ENCODE measurements around the gene GAST. TPM values are rescaled to one million over a fixed set of nuclear protein-coding genes. Genes with fewer than 3 reads are reported as not detected.
A peak's percentile ranks its signal among the peaks of the same experiment; 100 is the strongest.

The GAST gene
- total RNA-seq, 1 donor from 2014 or later = not detected

DNA sequence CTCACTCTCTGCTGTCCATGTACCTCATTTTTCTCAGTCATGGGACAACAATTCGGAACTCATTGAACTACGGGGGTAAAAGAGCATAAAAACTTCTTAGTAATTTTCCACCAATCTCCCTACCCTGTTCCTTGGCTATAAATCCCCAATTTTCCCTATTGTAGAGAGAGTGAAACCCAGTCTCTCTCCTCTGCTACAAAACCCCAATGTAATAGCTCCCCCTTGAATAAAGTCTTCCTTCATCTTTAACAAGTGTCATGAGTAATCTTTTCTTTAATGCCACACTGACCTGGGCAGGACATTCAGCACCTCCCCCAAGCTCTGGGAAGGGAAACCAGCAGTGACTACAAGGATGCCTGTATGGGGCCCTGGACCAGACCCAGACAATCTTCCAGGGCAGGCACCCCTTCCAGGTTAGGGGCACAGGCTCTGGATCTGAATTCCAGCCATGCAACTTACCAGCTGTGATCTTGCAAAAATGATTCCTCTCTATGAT is 33.7 kb upstream of the GAST start:
- Histone ChIP-seq H3K9me3 (ENCODE audit: low read depth) (no peaks in the 10 kb centered on the region), H4K20me1 (ENCODE audit: low read depth) (no peaks in the 10 kb centered on the region), H3K4me3 (no peak overlapping the region), H3K27ac (no peak overlapping the region), H3F3A (ENCODE audit: low read depth) (peaks cover 8% of the 10 kb centered on the region), H3K4me2 (no peak overlapping the region), H3K79me2 (ENCODE audit: low read depth) (no peaks in the 10 kb centered on the region), H3K9ac (no peak overlapping the region), H2AFZ (replicated peaks) (no peak overlapping the region), H3K36me3 (no peaks in the 10 kb centered on the region), H3K27me3 (no peaks in the 10 kb centered on the region), H3K4me1 (peaks cover 18% of the 10 kb centered on the region)
- H3K27me3 Mint-ChIP-seq (ENCODE audit: insufficient read depth, low read depth) = peaks cover 5% of the 10 kb centered on the region
- peaks cover 30% of the 10 kb centered on the region for H3K4me1 Mint-ChIP-seq
- no peak overlapping the region for H3K4me3 Mint-ChIP-seq
- no peak overlapping the region for H3K27ac Mint-ChIP-seq
- peaks cover 2% of the 10 kb centered on the region for H3K9me3 Mint-ChIP-seq
- H3K36me3 Mint-ChIP-seq = no peaks in the 10 kb centered on the region
- DNase-seq (ENCODE audit: low spot score) = no peak
- TF ChIP-seq EZH2phosphoT487 (IDR thresholded peaks at IDR 0.05) = no peak

DNA sequence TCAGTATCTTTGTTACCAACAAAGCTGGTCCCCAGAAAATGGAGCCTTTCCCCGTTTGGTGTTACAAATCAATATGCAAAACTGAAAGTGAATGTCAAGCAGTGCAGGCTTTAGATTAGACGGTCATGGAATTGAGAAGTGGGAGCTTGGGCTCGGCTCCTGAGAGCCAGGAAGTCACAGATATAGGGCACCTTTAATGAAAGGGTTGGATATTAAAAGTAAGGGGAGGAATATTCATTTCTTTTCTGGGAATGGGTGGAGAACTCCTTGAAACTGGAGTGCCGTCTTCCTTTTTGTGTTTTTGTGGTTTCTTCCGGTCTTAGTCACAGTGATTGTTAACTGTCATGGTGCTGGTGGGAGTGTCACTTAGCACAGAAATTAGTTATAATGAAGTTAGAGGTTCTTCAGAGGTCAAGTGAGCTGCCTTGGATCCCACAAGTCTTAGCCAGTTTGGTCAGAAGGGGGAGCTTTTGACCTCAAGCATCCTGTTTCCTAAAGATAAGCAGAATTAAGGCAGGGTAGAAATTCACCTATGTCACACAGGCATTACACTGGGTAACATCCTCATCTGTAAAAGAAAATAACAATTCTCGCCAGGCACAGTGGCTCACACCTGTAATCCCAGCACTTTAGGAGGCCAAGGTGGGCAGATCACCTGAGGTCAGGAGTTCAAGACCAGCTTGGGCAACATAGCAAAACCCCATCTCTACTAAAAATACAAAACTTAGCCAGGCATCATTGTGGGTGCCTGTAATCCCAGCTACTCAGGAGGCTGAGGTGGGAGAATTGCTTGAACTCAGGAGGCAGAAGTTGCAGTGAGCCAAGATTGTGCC is 33.0 kb upstream of the GAST start:
- H3K4me3 ChIP-seq = no peak overlapping the region
- no peak overlapping the region for H3K9ac ChIP-seq
- H3K4me2 ChIP-seq = no peak overlapping the region
- no peaks in the 10 kb centered on the region for H3K36me3 ChIP-seq
- H3K4me1 Mint-ChIP-seq = peaks cover 36% of the 10 kb centered on the region
- DNase-seq (ENCODE audit: low spot score) = no peak
- H3K36me3 Mint-ChIP-seq = no peaks in the 10 kb centered on the region
- H3K27ac ChIP-seq = no peak overlapping the region
- H3K9me3 ChIP-seq (ENCODE audit: low read depth) = no peaks in the 10 kb centered on the region
- peaks cover 8% of the 10 kb centered on the region for H3F3A ChIP-seq (ENCODE audit: low read depth)
- H3K27ac Mint-ChIP-seq = no peak overlapping the region
- H3K27me3 Mint-ChIP-seq (ENCODE audit: insufficient read depth, low read depth) = peaks cover 10% of the 10 kb centered on the region
- peaks cover 20% of the 10 kb centered on the region for H3K4me1 ChIP-seq
- no peak for TF ChIP-seq EZH2 (IDR thresholded peaks at IDR 0.05)
- TF ChIP-seq EZH2phosphoT487 (IDR thresholded peaks at IDR 0.05) = no peak
- TF ChIP-seq, protein P1, sequence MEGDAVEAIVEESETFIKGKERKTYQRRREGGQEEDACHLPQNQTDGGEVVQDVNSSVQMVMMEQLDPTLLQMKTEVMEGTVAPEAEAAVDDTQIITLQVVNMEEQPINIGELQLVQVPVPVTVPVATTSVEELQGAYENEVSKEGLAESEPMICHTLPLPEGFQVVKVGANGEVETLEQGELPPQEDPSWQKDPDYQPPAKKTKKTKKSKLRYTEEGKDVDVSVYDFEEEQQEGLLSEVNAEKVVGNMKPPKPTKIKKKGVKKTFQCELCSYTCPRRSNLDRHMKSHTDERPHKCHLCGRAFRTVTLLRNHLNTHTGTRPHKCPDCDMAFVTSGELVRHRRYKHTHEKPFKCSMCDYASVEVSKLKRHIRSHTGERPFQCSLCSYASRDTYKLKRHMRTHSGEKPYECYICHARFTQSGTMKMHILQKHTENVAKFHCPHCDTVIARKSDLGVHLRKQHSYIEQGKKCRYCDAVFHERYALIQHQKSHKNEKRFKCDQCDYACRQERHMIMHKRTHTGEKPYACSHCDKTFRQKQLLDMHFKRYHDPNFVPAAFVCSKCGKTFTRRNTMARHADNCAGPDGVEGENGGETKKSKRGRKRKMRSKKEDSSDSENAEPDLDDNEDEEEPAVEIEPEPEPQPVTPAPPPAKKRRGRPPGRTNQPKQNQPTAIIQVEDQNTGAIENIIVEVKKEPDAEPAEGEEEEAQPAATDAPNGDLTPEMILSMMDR (IDR thresholded peaks at IDR 0.05) = peak; percentile 12
- no peaks in the 10 kb centered on the region for H3K27me3 ChIP-seq
- no peak overlapping the region for H2AFZ ChIP-seq (replicated peaks)
- H3K79me2 ChIP-seq (ENCODE audit: low read depth) = no peaks in the 10 kb centered on the region
- no peaks in the 10 kb centered on the region for H4K20me1 ChIP-seq (ENCODE audit: low read depth)
- H3K4me3 Mint-ChIP-seq = no peak overlapping the region
- H3K9me3 Mint-ChIP-seq = peaks cover 2% of the 10 kb centered on the region

DNA sequence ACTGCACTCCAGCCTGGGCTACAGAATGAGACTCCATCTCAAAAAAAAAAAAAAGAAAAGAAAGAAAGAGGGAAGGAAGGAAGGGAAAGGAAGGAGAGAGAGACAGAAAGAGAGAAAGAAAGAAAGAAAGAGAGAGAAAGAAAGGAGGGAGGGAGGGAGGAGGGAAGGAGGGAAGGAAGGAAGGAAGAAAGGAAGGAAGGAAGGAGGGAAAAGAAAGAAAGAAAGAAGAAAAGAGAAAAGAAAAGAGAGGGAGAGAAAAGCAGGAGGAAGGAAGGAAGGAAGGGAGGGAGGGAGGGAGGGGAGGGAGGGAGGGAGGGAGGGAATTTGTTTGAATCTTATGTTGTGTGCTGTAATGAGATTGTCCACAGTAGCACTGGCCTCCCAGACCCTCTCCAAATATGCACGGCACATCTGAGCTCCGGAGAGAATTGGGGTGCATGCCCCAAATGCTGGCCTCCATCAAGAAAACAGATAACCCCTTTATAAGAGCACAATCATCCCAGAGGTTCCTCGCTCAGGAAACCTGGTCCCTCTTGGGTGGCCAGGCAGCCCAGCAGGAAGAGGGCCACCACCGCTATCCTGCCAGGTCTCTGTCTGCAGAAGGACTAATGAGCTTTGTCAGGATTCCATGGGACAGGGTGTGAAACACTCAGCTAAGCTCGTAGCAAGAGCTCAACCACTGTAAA is 32.2 kb upstream of the GAST start:
- DNase-seq (ENCODE audit: low spot score) = no peak
- Mint-ChIP-seq H3K4me3 (no peak overlapping the region), H3K4me1 (peaks cover 37% of the 10 kb centered on the region), H3K27ac (no peak overlapping the region), H3K36me3 (no peaks in the 10 kb centered on the region), H3K9me3 (peaks cover 2% of the 10 kb centered on the region), H3K27me3 (ENCODE audit: insufficient read depth, low read depth) (peaks cover 10% of the 10 kb centered on the region)
- Histone ChIP-seq H2AFZ (replicated peaks) (no peak overlapping the region), H3K9me3 (ENCODE audit: low read depth) (no peaks in the 10 kb centered on the region), H3K4me3 (no peak overlapping the region), H3K27me3 (no peaks in the 10 kb centered on the region), H3K9ac (no peak overlapping the region), H4K20me1 (ENCODE audit: low read depth) (no peaks in the 10 kb centered on the region), H3F3A (ENCODE audit: low read depth) (peaks cover 8% of the 10 kb centered on the region), H3K4me2 (peak overlapping the region; percentile 47), H3K79me2 (ENCODE audit: low read depth) (no peaks in the 10 kb centered on the region), H3K4me1 (peaks cover 20% of the 10 kb centered on the region), H3K27ac (no peak overlapping the region), H3K36me3 (no peaks in the 10 kb centered on the region)
- no peak for TF ChIP-seq EZH2 (IDR thresholded peaks at IDR 0.05)
- TF ChIP-seq, protein P1 (IDR thresholded peaks at IDR 0.05) = no peak
- no peak for TF ChIP-seq EZH2phosphoT487 (IDR thresholded peaks at IDR 0.05)
